ENCODE measurements around the gene MPP4. TPM values are rescaled to one million over a fixed set of nuclear protein-coding genes. Genes with fewer than 3 reads are reported as not detected.

The MPP4 gene
- total RNA-seq, 1 experiment from 2014 or later, result 0.16 TPM

DNA sequence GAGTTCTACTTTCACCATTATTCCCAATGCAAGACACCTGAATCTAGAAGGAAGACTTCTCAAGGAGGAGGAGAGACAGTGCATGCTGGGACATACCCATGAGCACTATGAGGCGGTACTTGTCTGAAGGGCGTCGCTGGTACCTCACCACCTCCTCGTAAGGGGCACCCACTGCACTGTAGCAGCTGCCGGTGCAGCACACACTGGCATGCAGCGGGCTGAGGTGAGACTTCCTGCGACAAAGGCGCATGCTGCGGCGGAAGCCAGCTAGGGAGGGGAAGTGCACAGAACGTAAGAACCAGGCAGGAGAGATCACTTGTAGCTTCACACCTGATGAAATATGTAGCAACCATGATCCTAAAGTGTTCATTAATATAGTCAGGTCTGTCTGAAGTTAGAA is 42.3 kb downstream of the MPP4 start:
- H3K9me3 Mint-ChIP-seq (ENCODE audit: unreplicated experiment), result no peaks in the 10 kb centered on the region
- no peaks in the 10 kb centered on the region for H3K36me3 Mint-ChIP-seq (ENCODE audit: insufficient read depth, unreplicated experiment)
- TF ChIP-seq, protein P1, sequence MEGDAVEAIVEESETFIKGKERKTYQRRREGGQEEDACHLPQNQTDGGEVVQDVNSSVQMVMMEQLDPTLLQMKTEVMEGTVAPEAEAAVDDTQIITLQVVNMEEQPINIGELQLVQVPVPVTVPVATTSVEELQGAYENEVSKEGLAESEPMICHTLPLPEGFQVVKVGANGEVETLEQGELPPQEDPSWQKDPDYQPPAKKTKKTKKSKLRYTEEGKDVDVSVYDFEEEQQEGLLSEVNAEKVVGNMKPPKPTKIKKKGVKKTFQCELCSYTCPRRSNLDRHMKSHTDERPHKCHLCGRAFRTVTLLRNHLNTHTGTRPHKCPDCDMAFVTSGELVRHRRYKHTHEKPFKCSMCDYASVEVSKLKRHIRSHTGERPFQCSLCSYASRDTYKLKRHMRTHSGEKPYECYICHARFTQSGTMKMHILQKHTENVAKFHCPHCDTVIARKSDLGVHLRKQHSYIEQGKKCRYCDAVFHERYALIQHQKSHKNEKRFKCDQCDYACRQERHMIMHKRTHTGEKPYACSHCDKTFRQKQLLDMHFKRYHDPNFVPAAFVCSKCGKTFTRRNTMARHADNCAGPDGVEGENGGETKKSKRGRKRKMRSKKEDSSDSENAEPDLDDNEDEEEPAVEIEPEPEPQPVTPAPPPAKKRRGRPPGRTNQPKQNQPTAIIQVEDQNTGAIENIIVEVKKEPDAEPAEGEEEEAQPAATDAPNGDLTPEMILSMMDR (IDR thresholded peaks at IDR 0.05; ENCODE audit: insufficient read depth in 1 of 2, low read depth in 1 of 2, low read length in 1 of 2, severe bottlenecking in 1 of 2, unreplicated experiment in 1 of 2), result no peak
- DNase-seq, result no peak
- POLR2A ChIA-PET, result no interaction called here
- Histone ChIP-seq H3K27me3 (replicated peaks; ENCODE audit: control insufficient read depth, insufficient read depth, low read length) (no peaks in the 10 kb centered on the region), H3K4me1 (no peaks in the 10 kb centered on the region), H3K36me3 (ENCODE audit: control insufficient read depth, insufficient read depth, low read length) (no peaks in the 10 kb centered on the region), H3K4me3 (ENCODE audit: low read depth, low read length) (no peak overlapping the region), H3K9me3 (no peaks in the 10 kb centered on the region)
- no TSS peak for BruUV-seq (replicated peaks)
- no peak overlapping the region for H3K4me3 Mint-ChIP-seq (ENCODE audit: unreplicated experiment)
- no peaks in the 10 kb centered on the region for H3K4me1 Mint-ChIP-seq (ENCODE audit: low read depth, unreplicated experiment)
- CTCF ChIA-PET, result no interaction called here
- intact Hi-C loops (cut with micrococcal nuclease; ENCODE audit: unreplicated experiment), result no loop called here
- no peak overlapping the region for H3K27ac Mint-ChIP-seq (ENCODE audit: unreplicated experiment)
- H3K27me3 Mint-ChIP-seq (ENCODE audit: insufficient read depth, unreplicated experiment), result peaks cover 19% of the 10 kb centered on the region

GRCh38 chr2:201654616-201655384 is 43.6 kb downstream of the MPP4 start:
- Mint-ChIP-seq H3K36me3 (ENCODE audit: insufficient read depth, unreplicated experiment) (no peaks in the 10 kb centered on the region), H3K4me1 (ENCODE audit: low read depth, unreplicated experiment) (no peaks in the 10 kb centered on the region), H3K4me3 (ENCODE audit: unreplicated experiment) (no peak overlapping the region), H3K27me3 (ENCODE audit: insufficient read depth, unreplicated experiment) (peaks cover 19% of the 10 kb centered on the region), H3K27ac (ENCODE audit: unreplicated experiment) (no peak overlapping the region), H3K9me3 (ENCODE audit: unreplicated experiment) (no peaks in the 10 kb centered on the region)
- BruUV-seq (replicated peaks), result no TSS peak
- intact Hi-C loops (cut with micrococcal nuclease; ENCODE audit: unreplicated experiment), result no loop called here
- Histone ChIP-seq H3K9me3 (no peaks in the 10 kb centered on the region), H3K4me3 (ENCODE audit: low read depth, low read length) (no peak overlapping the region), H3K36me3 (ENCODE audit: control insufficient read depth, insufficient read depth, low read length) (no peaks in the 10 kb centered on the region), H3K4me1 (no peaks in the 10 kb centered on the region), H3K27me3 (replicated peaks; ENCODE audit: control insufficient read depth, insufficient read depth, low read length) (no peaks in the 10 kb centered on the region)
- ChIA-PET POLR2A (no interaction called here), CTCF (no interaction called here)
- TF ChIP-seq, protein P1 (IDR thresholded peaks at IDR 0.05; ENCODE audit: insufficient read depth in 1 of 2, low read depth in 1 of 2, low read length in 1 of 2, severe bottlenecking in 1 of 2, unreplicated experiment in 1 of 2), result no peak
- DNase-seq, result no peak

DNA sequence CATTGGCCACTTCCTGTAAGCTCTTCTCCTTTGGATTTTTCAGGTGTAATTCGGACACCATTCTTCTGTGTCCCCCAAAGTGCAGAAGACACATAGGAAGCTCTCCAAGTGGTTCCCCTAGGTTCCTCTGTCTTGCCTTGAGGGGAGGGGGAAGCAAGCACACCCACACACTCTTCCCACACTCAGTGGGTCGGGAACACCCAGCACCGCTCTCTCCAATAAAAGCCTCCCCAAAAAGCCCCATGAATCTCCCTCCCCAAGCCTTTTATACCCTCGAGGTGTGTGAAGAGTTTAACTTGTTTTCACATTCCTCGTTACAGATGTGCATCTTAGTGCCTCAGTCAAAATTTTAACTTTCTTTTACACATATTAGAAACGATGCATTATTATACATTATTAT is 45.2 kb downstream of the MPP4 start:
- Mint-ChIP-seq H3K4me3 (ENCODE audit: unreplicated experiment) (no peak overlapping the region), H3K27me3 (ENCODE audit: insufficient read depth, unreplicated experiment) (peaks cover 17% of the 10 kb centered on the region), H3K9me3 (ENCODE audit: unreplicated experiment) (no peaks in the 10 kb centered on the region), H3K4me1 (ENCODE audit: low read depth, unreplicated experiment) (no peaks in the 10 kb centered on the region), H3K36me3 (ENCODE audit: insufficient read depth, unreplicated experiment) (no peaks in the 10 kb centered on the region), H3K27ac (ENCODE audit: unreplicated experiment) (no peak overlapping the region)
- Histone ChIP-seq H3K4me1 (no peaks in the 10 kb centered on the region), H3K27me3 (replicated peaks; ENCODE audit: control insufficient read depth, insufficient read depth, low read length) (no peaks in the 10 kb centered on the region), H3K4me3 (ENCODE audit: low read depth, low read length) (no peak overlapping the region), H3K9me3 (no peaks in the 10 kb centered on the region), H3K36me3 (ENCODE audit: control insufficient read depth, insufficient read depth, low read length) (no peaks in the 10 kb centered on the region)
- no peak for DNase-seq
- ChIA-PET POLR2A (interaction anchor here (0.6 kb wide), 1 partner anchor 420 kb away, joined by 4 read pairs; no protein-coding TSS in a partner anchor), CTCF (no interaction called here)
- TF ChIP-seq, protein P1 (IDR thresholded peaks at IDR 0.05; ENCODE audit: insufficient read depth in 1 of 2, low read depth in 1 of 2, low read length in 1 of 2, severe bottlenecking in 1 of 2, unreplicated experiment in 1 of 2), result no peak
- no TSS peak for BruUV-seq (replicated peaks)
- intact Hi-C loops (cut with micrococcal nuclease; ENCODE audit: unreplicated experiment), result no loop called here

All from Caco-2 (cell line).